HUES64 (cell line): ENCODE data around the gene TMEM200B.
"Not testable (repeated sequence)": the region's sequence is repeated elsewhere in the genome, so short reads cannot be mapped to it uniquely, and the experiment has no call there.

Source experiments
- H3K27ac ChIP-seq: 2 replicates; pipeline ENCODE4 v1.7.0; 2013; ENCODE audit warnings: low read depth, low read length, inconsistent platforms
- H3K27me3 ChIP-seq: 2 replicates; pipeline ENCODE4 v1.6.1; 2013; ENCODE audit warnings: mild to moderate bottlenecking, low read length; ENCODE audit not compliant: insufficient read depth
- H3K36me3 ChIP-seq: 2 replicates; pipeline ENCODE4 v1.6.1; 2013; ENCODE audit warnings: mild to moderate bottlenecking, low read length; ENCODE audit not compliant: insufficient read depth
- H3K4me1 ChIP-seq: 2 replicates; pipeline ENCODE4 v1.6.1; 2013; ENCODE audit warnings: mild to moderate bottlenecking, low read length, moderate library complexity; ENCODE audit not compliant: insufficient read depth
- H3K4me3 ChIP-seq: 2 replicates; pipeline ENCODE4 v1.5.1; 2013; ENCODE audit warnings: mild to moderate bottlenecking, low read length, moderate library complexity
- H3K9ac ChIP-seq: 2 replicates; pipeline ENCODE4 v1.6.1; 2013; ENCODE audit warnings: mild to moderate bottlenecking, low read depth, low read length
- H3K9me3 ChIP-seq: 2 replicates; pipeline ENCODE4 v1.6.1; 2013; ENCODE audit warnings: low read depth, low read length; ENCODE audit not compliant: insufficient read depth
- WGBS: fragments of 150-250, 120-280 bp; methylation state at CpG from one replicate; pipeline ENCODE4 v1.1.7; 2013; ENCODE audit warnings: missing lambda C conversion rate; 5-methylcytosine and 5-hydroxymethylcytosine counted together

TMEM200B gene

DNA sequence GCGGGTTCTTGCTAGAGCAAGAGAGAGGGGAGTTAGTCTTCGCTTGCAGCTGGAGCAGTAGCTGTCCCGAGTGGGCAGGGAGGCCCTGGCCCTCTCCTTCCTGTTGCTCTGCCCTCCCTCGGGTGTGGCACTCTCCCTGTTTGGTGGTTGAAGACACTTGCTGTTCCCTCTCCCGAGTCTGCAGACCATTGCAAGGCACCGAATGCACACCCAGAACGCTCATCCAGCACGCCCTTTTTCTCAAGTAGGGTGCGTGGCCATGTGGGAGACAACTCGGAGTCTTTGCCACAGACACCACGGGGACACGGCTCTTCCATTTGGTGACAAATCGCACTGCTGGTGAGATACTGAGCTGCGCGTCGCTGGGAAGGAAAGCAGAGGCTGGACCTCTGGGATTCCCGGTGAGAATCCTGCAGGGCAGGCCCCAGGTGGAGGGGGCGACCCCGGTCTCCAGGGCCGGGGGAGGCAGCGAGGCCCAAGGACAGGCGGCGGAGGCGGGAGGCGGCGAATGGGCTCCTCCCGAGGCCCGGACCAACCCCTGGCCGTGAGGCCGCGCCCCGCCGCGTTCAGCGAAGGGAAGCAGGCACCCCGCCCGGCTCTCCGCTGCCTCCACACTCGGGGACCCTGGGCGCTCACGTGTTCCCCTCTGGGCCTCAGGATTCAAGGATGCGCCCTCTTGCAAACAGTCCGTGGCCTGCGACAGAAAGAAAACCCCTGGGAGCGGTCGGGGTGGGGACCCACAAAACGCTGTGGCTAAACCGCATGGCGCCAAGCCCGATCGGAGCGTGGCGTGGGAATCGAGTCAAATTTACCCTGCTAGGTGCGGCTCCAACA lies 10.4 kb upstream of the TMEM200B start:
- WGBS, result 90% methylated on average over 55 of the region's 55 CpGs
- no peak overlapping the region for H3K9ac ChIP-seq
- H3K4me1 ChIP-seq, result peaks cover 5% of the 10 kb centered on the region; the same call in 1 of the 2 replicates
- no peaks in the 10 kb centered on the region for H3K27me3 ChIP-seq
- H3K27ac ChIP-seq, result no peak overlapping the region
- H3K9me3 ChIP-seq, result no peaks in the 10 kb centered on the region
- H3K4me3 ChIP-seq, result no peak overlapping the region
- no peaks in the 10 kb centered on the region for H3K36me3 ChIP-seq

- H3K4me3 ChIP-seq, H3K9ac ChIP-seq, H3K4me1 ChIP-seq, H3K9me3 ChIP-seq, H3K36me3 ChIP-seq, H3K27me3 ChIP-seq, H3K27ac ChIP-seq: not testable (repeated sequence)
- WGBS, result 95% methylated on average over 29 of the region's 29 CpGs
Observed at GRCh38 chr1:29131056-29131455, 7.4 kb upstream of the TMEM200B start.

GRCh38 chr1:29129916-29130315 lies 6.2 kb upstream of the TMEM200B start:
- Histone ChIP-seq H3K9ac (no peak overlapping the region), H3K4me3 (no peak overlapping the region), H3K36me3 (no peaks in the 10 kb centered on the region), H3K27me3 (peaks cover 14% of the 10 kb centered on the region), H3K4me1 (peaks cover 9% of the 10 kb centered on the region; the same call in 1 of the 2 replicates), H3K27ac (no peak overlapping the region), H3K9me3 (no peaks in the 10 kb centered on the region)
- WGBS, result 82% methylated on average over 5 of the region's 5 CpGs

DNA sequence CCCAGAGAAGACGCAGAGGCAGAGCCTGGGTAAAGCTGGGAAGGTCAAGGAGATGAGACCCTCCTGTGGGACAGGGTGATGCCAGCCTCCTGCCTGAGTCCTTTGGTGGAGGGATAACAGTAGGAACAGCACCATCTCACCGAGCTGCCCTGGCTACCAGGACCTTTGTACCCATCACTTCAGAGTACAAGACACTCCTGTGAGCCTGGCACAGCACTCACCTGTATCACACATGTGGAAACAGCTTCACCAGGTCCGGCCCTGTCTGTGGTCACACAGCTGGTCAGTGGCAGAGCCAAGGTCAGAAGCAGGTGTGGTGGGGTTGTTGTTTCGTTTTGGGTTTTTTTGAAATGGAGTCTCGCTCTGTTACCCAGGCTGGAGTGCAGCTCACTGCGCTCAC lies 5.0 kb upstream of the TMEM200B start:
- no peak overlapping the region for H3K4me3 ChIP-seq
- peaks cover 22% of the 10 kb centered on the region for H3K27me3 ChIP-seq
- H3K4me1 ChIP-seq, result peaks cover 10% of the 10 kb centered on the region; the same call in 1 of the 2 replicates
- no peaks in the 10 kb centered on the region for H3K36me3 ChIP-seq
- no peak overlapping the region for H3K9ac ChIP-seq
- H3K27ac ChIP-seq, result no peak overlapping the region
- H3K9me3 ChIP-seq, result no peaks in the 10 kb centered on the region
- WGBS, result 94% methylated on average over 6 of the region's 6 CpGs

GRCh38 chr1:29126198-29126597 lies 2.5 kb upstream of the TMEM200B start:
- H3K27me3 ChIP-seq, result peaks cover 45% of the 10 kb centered on the region
- no peaks in the 10 kb centered on the region for H3K36me3 ChIP-seq
- H3K9me3 ChIP-seq, result no peaks in the 10 kb centered on the region
- peaks cover 10% of the 10 kb centered on the region; the same call in 1 of the 2 replicates for H3K4me1 ChIP-seq
- no peak overlapping the region for H3K27ac ChIP-seq
- H3K4me3 ChIP-seq, result no peak overlapping the region
- WGBS, result 94% methylated on average over 6 of the region's 6 CpGs
- no peak overlapping the region for H3K9ac ChIP-seq

- H3K4me1 ChIP-seq, result peaks cover 10% of the 10 kb centered on the region; the same call in 1 of the 2 replicates
- H3K27me3 ChIP-seq, result peaks cover 49% of the 10 kb centered on the region
- no peak overlapping the region for H3K9ac ChIP-seq
- H3K27ac ChIP-seq, result no peak overlapping the region
- no peaks in the 10 kb centered on the region for H3K9me3 ChIP-seq
- no peak overlapping the region for H3K4me3 ChIP-seq
- H3K36me3 ChIP-seq, result no peaks in the 10 kb centered on the region
- WGBS, result 83% methylated on average over 6 of the region's 6 CpGs
Observed at GRCh38 chr1:29125788-29126187, 2.1 kb upstream of the TMEM200B start.

- no peaks in the 10 kb centered on the region for H3K9me3 ChIP-seq
- H3K4me1 ChIP-seq, result peaks cover 10% of the 10 kb centered on the region; the same call in 1 of the 2 replicates
- H3K9ac ChIP-seq, result 0 out of 2 replicates have a peak overlapping the region, but pooled peaks have one; percentile 33
- peak overlapping the region; percentile 54 for H3K4me3 ChIP-seq
- H3K36me3 ChIP-seq, result no peaks in the 10 kb centered on the region
- H3K27me3 ChIP-seq, result peaks cover 52% of the 10 kb centered on the region
- peak overlapping the region; percentile 73; the same call in 1 of the 2 replicates for H3K27ac ChIP-seq
- 77% methylated on average over 14 of the region's 14 CpGs for WGBS
Observed at GRCh38 chr1:29125237-29125641, 1.5 kb upstream of the TMEM200B start.

DNA sequence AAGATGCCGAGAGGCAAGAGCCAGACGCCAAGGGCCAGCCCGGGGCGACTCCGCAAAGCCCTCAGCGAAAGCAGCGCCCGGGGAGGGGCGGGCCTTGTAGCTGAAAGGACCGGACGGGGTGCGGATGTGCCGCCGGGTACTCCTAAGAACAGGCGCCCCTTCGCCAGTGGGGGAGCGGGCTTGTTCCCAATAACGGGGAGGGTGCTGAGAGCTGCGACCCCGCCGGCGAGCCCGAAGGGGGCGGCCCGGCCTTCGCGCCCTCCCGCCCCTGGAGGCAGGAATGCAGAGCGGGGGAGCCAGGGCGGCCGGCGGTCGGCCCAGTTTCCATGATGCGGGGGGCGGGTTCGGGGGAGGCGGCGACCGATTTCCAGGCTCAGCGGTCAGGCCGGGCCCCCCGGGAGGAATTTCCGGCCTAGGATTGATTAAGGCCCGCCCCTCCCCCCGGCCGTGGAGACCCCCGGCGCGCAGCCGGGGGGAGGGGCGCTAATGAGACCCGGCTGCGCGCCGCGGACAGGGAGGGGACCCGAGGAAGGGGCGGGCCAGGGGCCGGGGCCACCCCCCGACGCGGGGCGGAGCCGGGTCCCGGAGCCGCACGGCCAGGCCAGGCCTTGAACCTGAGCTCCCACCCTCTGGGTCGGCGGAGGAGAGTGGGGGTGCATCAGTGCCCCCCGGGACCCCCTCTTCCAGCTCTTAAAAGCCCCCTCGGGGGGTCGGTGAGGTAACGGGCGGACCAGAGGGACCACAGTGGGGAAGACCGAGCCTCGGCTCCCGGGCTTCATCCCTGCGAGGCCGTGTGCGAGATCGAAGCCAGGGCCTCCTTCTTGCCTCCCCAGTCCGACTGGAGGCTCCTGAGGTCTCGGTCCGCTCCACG lies 898 bp upstream of the TMEM200B start:
- peak overlapping the region; percentile 54 for H3K4me3 ChIP-seq
- peak overlapping the region; percentile 70 for H3K9ac ChIP-seq
- peaks cover 10% of the 10 kb centered on the region; the same call in 1 of the 2 replicates for H3K4me1 ChIP-seq
- peaks cover 52% of the 10 kb centered on the region for H3K27me3 ChIP-seq
- no peaks in the 10 kb centered on the region for H3K36me3 ChIP-seq
- WGBS, result 7% methylated on average over 85 of the region's 85 CpGs
- peak overlapping the region; percentile 90; the same call in 1 of the 2 replicates for H3K27ac ChIP-seq
- no peaks in the 10 kb centered on the region for H3K9me3 ChIP-seq

- Histone ChIP-seq H3K4me3 (peak overlapping the region; percentile 54), H3K4me1 (peaks cover 10% of the 10 kb centered on the region; the same call in 1 of the 2 replicates), H3K36me3 (peaks cover 2% of the 10 kb centered on the region; the same call in 1 of the 2 replicates), H3K9ac (peak overlapping the region; percentile 5), H3K27me3 (peaks cover 52% of the 10 kb centered on the region), H3K9me3 (no peaks in the 10 kb centered on the region), H3K27ac (no peak overlapping the region; the same call in 1 of the 2 replicates)
- 2% methylated on average over 70 of the region's 70 CpGs for WGBS
Observed at GRCh38 chr1:29123053-29123886, 433 bp downstream of the TMEM200B start.

- Histone ChIP-seq H3K9me3 (no peaks in the 10 kb centered on the region), H3K9ac (peak overlapping the region; percentile 5), H3K4me3 (peak overlapping the region; percentile 54), H3K4me1 (peaks cover 10% of the 10 kb centered on the region; the same call in 1 of the 2 replicates), H3K36me3 (peaks cover 2% of the 10 kb centered on the region; the same call in 1 of the 2 replicates), H3K27me3 (peaks cover 52% of the 10 kb centered on the region), H3K27ac (no peak overlapping the region)
- WGBS, result 1% methylated on average over 34 of the region's 34 CpGs
Observed at GRCh38 chr1:29122682-29123052, 1.0 kb downstream of the TMEM200B start.
